ENCODE measurements around the gene ZNF860.

The ZNF860 gene

GRCh38 chr3:31974964-31975363, 6.6 kb upstream of the ZNF860 start:
- TF ChIP-seq POLR2AphosphoS5 (IDR thresholded peaks at IDR 0.05; ENCODE audit: low read depth, low read length) (no peak), REST (IDR thresholded peaks at IDR 0.05; ENCODE audit: insufficient read depth in 1 of 2, low read depth in 2 of 2, low read length in 2 of 2) (no peak), SIN3A (IDR thresholded peaks at IDR 0.05; ENCODE audit: borderline replicate concordance, insufficient read depth, low read length) (no peak), TAF1 (IDR thresholded peaks at IDR 0.05; ENCODE audit: borderline replicate concordance, insufficient read depth, low read length) (no peak), FOXP2 (optimal IDR thresholded peaks at IDR 0.05; ENCODE audit: borderline replicate concordance, extremely low read depth, extremely low read length, insufficient read depth) (no peak)

- TF ChIP-seq REST (IDR thresholded peaks at IDR 0.05; ENCODE audit: insufficient read depth in 1 of 2, low read depth in 2 of 2, low read length in 2 of 2) = no peak
- TF ChIP-seq POLR2AphosphoS5 (IDR thresholded peaks at IDR 0.05; ENCODE audit: low read depth, low read length) = no peak
- TF ChIP-seq FOXP2 (optimal IDR thresholded peaks at IDR 0.05; ENCODE audit: borderline replicate concordance, extremely low read depth, extremely low read length, insufficient read depth) = no peak
- no peak for TF ChIP-seq TAF1 (IDR thresholded peaks at IDR 0.05; ENCODE audit: borderline replicate concordance, insufficient read depth, low read length)
- no peak for TF ChIP-seq SIN3A (IDR thresholded peaks at IDR 0.05; ENCODE audit: borderline replicate concordance, insufficient read depth, low read length)
Measured at GRCh38 chr3:31976302-31976701, 5.2 kb upstream of the ZNF860 start.

GRCh38 chr3:31977736-31978135, 3.8 kb upstream of the ZNF860 start:
- TF ChIP-seq TAF1 (IDR thresholded peaks at IDR 0.05; ENCODE audit: borderline replicate concordance, insufficient read depth, low read length) (no peak), REST (IDR thresholded peaks at IDR 0.05; ENCODE audit: insufficient read depth in 1 of 2, low read depth in 2 of 2, low read length in 2 of 2) (no peak)

- TF ChIP-seq REST (IDR thresholded peaks at IDR 0.05; ENCODE audit: insufficient read depth in 1 of 2, low read depth in 2 of 2, low read length in 2 of 2) (no peak), TAF1 (IDR thresholded peaks at IDR 0.05; ENCODE audit: borderline replicate concordance, insufficient read depth, low read length) (no peak), POLR2AphosphoS5 (IDR thresholded peaks at IDR 0.05; ENCODE audit: low read depth, low read length) (no peak), SIN3A (IDR thresholded peaks at IDR 0.05; ENCODE audit: borderline replicate concordance, insufficient read depth, low read length) (no peak)
Measured at GRCh38 chr3:31978553-31978952, 3.0 kb upstream of the ZNF860 start.

- TF ChIP-seq FOXP2 (optimal IDR thresholded peaks at IDR 0.05; ENCODE audit: borderline replicate concordance, extremely low read depth, extremely low read length, insufficient read depth) (no peak), SIN3A (IDR thresholded peaks at IDR 0.05; ENCODE audit: borderline replicate concordance, insufficient read depth, low read length) (no peak), POLR2AphosphoS5 (IDR thresholded peaks at IDR 0.05; ENCODE audit: low read depth, low read length) (no peak), REST (IDR thresholded peaks at IDR 0.05; ENCODE audit: insufficient read depth in 1 of 2, low read depth in 2 of 2, low read length in 2 of 2) (no peak), TAF1 (IDR thresholded peaks at IDR 0.05; ENCODE audit: borderline replicate concordance, insufficient read depth, low read length) (no peak)
Measured at GRCh38 chr3:31979001-31979697, 2.4 kb upstream of the ZNF860 start.

Data from PFSK-1 (cell line).